HG02840 (cell line): ENCODE measurements around the gene MGAT4C.
"Not testable (repeated sequence)": the region's sequence is repeated elsewhere in the genome, so short reads cannot be mapped to it uniquely, and the experiment has no call there.

Source experiments
- ATAC-seq: cut with Tn5 transposase; IDR thresholded peaks from one replicate; pipeline ENCODE4 v1.9.1; 2021; ENCODE audit warnings: mild to moderate bottlenecking, moderate library complexity, moderate number of reproducible peaks; ENCODE audit not compliant: unreplicated experiment, low FRiP score

The MGAT4C gene

DNA sequence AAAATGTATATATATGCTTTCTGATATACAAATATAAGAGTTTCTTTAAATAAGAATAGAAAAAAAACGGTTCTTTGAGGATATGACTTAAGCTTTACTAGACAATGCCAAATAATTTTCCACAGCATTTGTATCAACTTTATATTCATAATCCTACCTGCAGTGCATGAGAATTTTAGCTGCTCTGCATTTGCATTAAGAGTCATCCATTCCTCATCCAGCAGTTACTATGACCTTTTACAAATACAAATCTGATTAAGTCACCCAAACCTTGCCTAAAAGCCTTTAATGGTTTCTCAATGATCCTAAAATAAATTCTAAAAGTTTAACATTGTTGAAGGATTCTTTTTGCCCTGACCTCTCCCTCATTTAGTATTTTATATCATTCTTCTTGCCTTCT, 116.5 kb downstream of the MGAT4C start:
- no peak for ATAC-seq

DNA sequence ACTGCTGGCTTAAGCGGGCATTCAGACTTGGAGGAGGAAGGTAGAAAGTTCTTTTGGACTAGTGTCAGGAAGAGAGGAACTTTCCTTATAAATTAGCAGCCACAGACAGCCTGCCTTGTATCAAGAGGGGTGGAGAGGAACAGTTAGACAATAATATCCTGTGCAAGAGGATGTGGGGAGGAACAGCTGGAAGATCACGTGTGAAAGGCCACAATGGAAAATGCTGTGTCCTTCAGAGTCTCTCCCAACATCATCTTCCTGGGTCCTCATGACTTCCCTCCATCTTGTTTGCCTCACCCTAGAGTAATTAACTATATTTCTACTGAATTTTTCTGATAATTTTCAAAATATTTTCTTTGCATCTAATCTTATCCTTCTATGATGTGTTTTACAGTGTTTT, 117.4 kb downstream of the MGAT4C start:
- no peak for ATAC-seq

DNA sequence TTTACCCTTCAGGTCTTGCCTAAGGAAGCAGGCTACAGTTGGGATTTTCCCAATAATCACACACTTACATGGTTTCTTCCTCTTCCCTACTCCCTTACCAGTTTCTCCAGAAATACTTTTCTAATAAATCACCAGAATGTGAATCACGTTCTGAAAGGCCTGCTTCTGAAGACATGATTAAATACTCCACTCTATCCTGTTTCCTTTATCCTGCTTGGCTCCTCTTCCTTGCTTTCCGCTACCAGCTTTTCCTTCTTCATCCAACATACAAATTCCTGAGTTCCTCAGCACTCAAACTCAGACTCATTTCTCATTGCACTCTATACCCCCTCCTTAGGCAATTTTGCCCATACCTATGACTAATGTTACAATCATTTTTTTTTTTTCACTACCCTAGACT, 118.3 kb downstream of the MGAT4C start:
- no peak for ATAC-seq

DNA sequence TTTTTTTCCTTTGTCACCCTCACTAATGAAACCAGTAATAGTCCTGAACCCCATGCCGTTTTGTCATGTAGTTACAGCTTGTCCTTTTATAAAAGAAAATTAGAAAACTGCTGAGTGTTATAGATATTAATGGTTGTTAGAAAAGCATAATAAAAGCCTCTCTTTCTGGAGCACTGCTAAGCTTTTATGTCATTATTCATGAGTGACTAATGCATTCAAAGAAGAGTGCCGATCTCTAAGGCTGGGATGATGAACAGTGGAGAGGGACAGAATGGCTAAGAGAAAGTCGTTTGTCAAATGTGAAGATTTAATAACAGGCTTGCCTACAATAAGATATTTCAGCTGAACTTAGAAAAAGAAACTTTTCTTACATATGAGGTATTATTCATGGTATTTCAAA, 121.6 kb downstream of the MGAT4C start:
- ATAC-seq = no peak

DNA sequence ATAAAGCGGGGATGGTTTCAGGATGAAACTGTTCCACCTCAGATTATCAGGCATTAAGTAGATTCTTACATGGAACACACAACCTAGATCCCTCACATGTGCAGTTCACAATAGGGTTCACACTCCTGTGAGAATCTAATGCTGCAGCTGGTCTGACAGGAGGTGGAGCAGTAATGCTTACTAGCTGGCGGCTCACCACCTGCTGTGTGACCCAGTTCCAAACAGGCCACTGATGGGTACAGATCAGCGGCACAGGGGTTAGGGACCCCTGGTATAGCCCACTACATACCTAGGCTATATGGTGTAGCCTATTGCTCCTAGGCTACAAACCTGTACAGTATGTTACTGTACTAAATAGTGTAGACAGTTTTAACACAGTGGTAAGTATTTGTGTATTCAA, 129.3 kb downstream of the MGAT4C start:
- not testable (repeated sequence) for ATAC-seq

DNA sequence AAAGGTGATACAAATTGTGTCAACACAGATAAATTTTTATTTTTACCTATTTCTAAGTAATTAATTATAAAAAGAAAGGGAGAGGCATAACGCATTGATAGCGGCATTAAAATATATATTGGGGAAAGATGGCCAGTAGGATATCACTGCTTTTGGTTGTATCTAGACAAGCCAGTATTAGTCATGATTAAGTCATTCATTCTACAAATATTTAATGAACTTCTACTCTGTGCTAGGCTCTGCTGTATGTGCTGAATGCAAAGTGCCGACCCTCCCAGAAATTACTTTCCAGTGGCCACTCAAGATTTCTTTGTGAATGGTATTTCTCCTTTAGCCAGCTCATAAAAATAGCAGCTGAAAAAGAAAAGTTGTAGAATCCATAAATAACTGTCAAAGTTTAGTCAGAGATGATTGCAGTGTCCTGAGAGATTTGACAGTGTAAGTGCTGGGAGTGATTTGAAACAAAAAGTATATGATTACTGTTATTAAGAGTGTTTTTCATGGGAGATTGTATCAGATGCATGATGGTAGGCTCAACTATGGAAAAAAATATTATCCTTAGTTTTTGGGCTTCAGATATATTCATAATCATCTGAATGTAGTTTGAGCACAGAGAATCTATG, 133.2 kb downstream of the MGAT4C start:
- ATAC-seq = no peak

DNA sequence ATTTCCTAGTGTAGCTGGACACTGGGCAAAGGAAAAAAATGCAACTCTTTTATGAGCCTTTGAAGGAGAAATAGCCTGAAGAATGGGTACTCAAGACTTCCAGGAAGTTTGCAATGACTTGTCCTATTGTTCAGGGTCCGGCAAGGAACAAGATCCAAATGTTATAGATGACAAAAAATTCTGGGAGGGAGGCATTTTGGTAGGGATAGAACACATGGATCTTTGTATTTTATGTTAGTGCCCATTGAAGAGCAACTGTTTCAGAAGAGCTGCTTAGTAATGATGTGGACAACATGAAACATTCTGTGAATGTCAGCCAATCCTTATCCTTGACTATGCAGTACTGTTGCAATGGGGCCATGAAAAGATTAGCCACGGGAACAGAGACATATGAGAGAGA, 138.0 kb downstream of the MGAT4C start:
- no peak for ATAC-seq

DNA sequence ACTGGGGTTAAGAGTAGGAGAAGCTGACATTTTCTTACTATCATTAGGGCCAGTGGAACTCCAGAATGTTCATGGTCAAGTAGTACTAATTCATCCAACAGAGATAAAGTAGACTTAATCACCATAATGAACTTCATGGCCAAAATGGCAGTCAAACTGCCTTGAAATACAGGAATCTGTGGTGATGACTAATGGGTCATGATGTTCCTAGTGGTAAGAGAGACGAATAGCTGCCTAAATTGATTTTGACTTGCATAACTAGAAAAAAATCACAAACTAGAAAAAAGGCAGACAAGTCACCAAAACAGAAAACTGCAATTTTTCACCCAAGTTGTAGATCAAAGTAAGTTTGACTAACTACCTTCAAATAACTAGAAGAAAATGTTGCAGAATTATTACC, 138.5 kb downstream of the MGAT4C start:
- no peak for ATAC-seq

DNA sequence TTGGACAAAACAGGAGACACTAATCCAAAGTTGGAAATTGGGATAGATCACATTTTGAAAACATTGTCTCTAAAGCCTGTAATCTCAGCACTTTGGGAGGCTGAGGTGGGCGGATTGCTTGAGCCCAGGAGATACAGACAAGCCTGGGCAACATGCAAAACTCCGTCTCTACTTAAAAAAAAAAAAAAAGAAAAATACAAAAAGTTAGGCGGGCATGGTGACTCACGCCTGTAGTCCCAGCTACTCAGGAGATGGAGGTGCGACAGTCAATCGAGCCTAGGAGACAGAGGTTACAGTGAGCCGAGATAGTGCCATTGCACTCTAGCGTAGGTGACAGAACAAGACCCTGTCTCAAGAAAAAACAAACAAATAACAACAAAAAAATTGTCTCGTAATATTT, 152.1 kb downstream of the MGAT4C start:
- ATAC-seq = no peak

DNA sequence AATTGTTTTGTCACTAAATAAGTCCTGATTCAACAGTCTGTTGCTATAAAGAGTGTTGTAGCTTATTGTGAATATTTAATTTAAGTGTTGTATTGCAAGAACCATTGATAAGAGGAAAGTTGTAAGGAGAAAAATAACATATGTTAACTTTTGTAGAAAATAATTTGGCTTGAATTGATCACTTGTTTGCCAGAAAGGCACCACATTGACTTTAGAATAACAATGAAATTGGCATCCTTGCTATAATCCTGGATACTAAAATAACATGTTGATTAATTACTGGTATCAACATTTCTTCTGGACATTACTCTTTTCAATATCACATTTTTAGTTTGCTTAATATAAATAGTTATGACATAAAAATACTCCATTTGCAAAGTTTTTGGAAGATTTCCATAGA, 159.0 kb downstream of the MGAT4C start:
- ATAC-seq = no peak

DNA sequence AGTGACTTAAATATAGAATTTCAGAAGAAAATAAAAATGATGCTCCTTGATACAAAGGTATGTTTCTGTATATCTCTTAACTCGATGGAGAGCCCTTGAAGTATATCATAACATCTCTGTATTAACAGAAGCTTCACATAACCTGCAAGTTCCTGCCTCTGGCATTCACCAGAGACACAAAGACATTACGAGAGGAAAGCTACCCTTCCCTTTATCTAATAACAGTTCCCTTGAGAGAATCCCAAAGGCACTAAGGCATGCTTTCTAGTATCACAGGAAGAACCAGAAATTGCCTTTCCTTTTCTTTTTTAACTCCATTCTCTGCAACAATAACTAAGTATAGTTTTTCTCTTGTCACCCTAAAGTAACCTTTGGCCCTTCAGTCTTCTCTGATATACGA, 164.5 kb downstream of the MGAT4C start:
- ATAC-seq = no peak

DNA sequence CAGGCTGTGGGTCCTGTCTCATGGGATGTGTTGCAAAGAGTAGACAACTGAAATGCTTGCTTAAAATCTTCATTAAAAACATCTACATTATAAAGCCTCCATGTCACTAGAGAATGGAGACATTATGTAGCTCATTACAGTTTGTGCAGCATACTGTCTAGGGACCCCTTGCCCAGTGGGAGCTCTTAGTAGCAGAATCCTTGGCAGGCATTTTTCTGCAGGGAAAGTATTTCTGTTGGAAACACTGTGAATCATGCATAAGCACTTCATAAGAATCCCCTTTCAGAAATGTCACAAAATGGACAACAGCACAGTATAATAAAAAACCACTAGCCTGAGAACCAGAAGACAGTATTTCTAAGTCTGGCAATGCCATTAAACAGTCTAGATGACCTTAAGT, 174.3 kb downstream of the MGAT4C start:
- ATAC-seq = no peak

DNA sequence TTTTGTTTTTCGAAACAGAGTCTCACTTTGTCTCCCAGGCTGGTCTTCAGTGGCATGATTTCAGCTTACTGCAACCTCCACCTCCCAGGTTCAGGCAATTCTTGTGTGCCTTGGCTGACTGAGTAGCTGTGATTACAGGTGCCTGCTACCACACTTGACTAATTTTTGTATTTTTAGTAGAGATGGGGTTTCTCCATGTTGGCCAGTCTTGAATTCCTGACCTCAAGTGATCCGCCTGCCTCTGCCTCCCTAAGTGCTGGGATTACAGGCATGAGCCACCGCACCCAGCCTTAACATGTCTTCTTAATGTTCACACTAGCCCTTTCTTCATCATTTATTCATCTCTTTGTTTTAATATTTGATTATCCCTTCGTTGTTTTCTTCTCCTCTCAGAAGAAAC, 197.1 kb downstream of the MGAT4C start:
- ATAC-seq = not testable (repeated sequence)

DNA sequence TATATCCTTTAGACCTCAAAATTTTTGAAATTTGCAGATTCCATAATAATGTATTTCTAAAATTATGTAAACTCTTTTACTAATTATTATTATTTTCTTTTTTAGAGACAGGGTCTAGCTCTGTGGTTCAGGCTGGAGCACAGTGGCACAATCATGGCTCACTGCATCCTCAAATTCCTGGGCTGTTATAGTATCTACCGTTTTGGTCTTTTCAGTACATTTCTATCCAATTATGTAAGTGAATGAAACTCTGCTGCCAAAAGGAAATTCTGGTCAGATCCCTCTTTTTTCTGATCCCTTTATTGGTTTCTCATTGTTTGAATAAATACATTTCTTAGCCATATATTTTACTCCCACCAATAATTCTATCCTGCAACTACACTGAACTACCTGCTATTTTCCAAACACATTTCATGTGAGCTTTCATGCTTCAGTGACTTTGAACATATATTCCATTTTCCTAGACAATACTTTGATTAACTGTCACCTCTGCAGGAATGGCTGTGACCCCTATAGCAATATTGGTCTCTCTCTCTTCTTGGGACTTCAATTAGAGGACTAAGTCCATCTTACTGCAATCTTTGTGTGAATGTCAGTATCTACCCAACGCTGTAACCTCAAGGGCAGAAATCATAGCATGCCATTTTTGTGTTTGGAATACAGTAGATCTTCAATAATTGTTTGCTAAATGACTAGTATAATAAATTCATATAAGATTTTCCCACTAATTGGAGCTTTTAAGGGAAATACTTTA, 198.9 kb downstream of the MGAT4C start:
- no peak for ATAC-seq

DNA sequence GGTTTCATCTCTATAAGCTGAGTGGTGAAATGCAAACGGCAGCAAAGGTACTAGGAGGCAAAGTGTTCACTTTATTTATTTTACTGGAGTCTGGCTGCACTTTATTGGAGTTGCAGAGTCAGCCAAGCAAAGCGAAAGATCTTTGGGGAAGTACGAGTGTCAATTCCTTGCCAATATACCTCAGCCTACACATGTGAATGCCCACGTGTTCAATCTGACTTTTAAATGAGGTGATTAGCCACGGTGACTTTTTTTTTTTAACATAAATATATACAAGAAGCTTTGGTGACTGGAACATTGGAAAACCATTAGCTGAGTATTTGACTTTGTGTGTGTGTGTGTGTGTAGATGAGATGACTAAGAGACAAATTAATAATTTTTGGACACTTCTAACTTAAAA, 203.3 kb downstream of the MGAT4C start:
- no peak for ATAC-seq

DNA sequence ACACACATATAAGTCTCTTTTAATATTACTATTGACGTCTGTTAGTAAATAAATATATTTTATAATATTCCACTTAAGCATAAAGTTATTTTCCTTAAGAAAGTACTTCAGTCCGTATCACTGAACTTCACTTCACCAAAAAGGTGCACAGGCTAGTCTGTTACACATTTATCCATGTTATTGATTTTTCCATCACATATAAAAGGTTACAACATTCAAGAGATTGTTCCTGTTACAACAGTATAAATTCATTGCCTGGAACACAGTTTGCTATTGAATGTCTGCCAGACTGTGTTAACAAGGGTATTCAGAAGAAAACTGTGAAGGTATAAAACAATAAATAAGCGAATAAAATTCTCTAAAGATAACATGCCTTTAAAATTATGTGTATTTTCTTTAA, 206.2 kb downstream of the MGAT4C start:
- no peak for ATAC-seq

DNA sequence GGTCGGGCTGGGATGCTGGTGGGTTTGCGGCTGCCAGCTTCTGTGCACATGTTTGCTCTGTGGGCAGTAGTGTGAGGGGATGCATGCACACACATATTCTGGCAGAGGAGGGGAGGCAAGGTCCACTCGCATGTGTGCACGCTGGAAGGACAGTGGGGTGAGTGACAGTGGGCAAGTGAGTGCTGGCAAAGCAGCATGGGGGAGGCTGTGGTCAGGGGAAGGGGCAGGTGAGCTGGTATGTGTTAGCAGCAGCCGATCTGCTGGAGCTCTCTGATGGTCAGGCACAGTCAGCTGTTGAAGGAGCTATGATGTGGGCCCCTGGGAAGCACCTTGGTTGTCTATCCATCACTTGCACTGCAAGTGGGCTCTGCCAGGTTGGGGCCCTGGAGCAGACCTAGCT, 211.8 kb downstream of the MGAT4C start:
- no peak for ATAC-seq

DNA sequence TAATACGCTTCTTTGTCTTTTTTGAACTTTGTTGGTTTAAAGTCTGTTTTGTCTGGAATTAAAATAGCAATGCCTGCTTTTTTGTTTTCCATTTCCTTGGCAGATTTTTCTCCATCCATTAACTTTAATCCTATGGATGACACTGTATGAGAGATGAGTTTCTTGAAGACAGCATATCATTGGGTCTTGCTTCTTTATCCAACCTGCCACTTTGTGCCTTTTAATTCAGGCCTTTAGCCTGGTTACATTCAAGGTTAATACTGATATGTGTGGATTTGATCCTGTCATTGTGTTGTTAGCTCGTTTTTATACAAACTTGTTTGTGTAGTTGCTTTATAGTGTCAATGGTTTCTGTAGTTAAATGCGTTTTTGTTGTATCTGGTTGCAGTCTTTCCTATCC, 214.1 kb downstream of the MGAT4C start:
- no peak for ATAC-seq

DNA sequence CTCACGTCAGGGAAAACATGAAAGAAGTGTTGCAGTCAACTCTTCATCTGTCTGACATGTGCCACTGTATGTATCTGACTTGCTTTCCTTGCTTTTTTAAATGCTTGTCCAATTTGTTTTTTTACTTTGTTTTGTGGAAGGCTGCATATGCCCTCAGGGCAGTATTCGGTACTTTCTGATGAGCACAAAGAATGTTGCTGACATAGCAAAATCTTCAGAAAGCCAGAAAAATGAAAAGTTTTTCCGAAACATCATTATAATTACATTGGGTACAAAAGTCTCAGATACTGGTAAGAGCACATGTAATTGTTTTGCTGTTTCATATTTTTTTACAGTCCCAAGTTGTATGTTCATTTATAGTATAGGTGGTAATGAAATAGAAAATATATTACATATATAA, 237.8 kb downstream of the MGAT4C start:
- ATAC-seq = no peak

DNA sequence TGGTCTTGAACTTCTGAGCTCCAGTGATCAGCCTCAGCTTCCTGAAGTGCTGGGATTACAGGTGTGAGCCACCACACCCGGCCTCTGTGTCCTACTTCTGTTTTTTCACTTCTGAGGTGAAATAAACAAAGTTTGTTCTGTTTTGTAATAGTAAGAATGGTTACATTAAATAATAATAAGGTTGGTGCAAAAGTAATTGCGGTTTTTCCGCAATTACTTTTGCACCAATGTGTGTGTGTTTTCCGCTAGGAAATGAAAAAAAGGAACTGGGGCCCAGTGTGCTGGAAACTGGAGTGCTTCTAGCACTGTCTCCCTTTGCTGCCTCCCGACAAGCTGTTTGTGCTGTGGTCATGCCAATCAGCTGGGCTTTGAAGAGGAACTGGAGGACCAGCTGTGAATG, 241.2 kb downstream of the MGAT4C start:
- no peak for ATAC-seq

DNA sequence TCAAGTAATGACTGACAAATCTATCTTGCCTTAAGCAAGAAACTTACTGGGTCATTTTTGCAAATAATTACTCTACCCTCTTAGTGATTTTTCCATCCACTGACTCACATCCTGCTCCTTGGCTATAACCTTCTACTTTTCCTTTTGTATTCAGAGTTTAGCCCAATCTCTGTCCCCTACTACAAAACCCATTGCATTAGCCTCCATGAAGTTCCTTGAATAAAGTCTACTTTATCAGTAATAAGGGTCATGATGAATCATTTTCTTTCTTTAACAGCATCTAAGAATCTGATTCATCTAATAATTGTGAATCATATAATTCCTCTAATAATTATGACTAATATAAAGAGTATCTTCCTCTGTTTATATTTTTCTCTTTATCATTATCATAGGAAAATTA, 249.5 kb downstream of the MGAT4C start:
- no peak for ATAC-seq

DNA sequence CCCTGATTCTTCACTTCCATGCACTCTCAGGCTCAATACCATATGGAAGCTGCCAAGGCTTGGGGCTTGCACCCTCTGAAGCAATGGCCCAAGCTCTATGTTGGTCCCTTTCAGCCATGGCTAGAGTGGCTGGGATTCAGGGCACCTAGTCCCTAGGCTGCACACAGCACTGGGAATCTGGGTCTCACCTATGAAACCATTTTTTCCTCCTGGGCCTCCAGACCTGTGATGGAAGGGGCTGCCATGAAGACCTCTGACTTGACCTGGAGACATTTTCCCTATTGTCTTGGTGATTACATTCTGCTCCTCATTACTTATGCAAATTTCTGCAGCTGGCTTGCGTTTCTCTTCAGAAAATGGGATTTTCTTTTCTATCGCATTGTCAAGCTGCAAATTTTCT, 258.1 kb downstream of the MGAT4C start:
- no peak for ATAC-seq
